DMS79 (cell line): Measurements from ENCODE around the gene PIWIL4.
"Not testable (repeated sequence)": the region's sequence is repeated elsewhere in the genome, so short reads cannot be mapped to it uniquely, and the experiment has no call there.

Experiments used
- DNase-seq: peaks from one replicate; lab custom pipeline; 2025; lab: John Stamatoyannopoulos, UW

Gene PIWIL4

GRCh38 chr11:94638902-94639373 lies 71.8 kb downstream of the PIWIL4 start:
- no peak for DNase-seq

GRCh38 chr11:94639901-94640721 lies 72.9 kb downstream of the PIWIL4 start:
- no peak for DNase-seq

GRCh38 chr11:94641167-94641761 lies 74.1 kb downstream of the PIWIL4 start:
- DNase-seq = no peak

DNA sequence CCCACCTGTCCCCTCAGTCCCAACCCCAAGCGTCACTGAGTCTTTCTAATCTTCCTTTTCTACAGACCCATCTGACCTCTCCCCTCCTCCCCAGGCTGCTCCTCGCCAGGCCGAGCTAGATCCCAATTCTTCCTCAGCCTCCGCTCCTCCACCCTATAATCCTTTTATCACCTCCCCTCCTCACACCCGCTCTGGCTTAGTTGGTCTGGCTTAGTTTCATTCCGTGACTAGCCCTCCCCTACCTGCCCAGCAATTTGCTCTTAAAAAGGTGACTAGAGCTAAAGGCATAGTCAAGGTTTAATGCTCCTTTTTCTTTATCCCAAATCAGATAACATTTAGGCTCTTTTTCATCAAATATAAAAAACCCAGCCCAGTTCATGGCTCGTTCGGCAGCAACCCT lies 76.0 kb downstream of the PIWIL4 start:
- DNase-seq = not testable (repeated sequence)

GRCh38 chr11:94647926-94648325 lies 80.8 kb downstream of the PIWIL4 start:
- DNase-seq = no peak

DNA sequence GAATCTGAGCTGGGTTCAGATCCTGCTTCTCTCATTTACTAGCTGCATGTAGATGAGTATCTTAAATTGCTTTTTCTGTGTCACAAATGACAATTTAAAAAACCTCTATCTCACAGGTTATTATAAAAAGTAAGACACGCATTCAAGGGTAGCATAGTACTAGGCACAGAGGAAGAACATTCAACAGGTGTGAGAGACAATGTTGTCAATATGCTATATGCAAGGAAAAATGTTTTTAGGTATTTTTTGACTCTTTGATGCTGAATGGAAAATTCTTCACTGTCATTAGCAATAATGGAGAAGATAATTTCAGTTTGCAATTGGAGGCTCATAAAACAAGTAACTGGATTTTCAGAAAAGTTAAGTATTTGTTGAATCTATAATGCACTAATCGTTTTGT lies 81.6 kb downstream of the PIWIL4 start:
- DNase-seq = no peak

- DNase-seq = no peak
Observed at GRCh38 chr11:94649254-94649653, 82.1 kb downstream of the PIWIL4 start.

GRCh38 chr11:94649964-94650623 lies 82.9 kb downstream of the PIWIL4 start:
- DNase-seq = no peak

DNA sequence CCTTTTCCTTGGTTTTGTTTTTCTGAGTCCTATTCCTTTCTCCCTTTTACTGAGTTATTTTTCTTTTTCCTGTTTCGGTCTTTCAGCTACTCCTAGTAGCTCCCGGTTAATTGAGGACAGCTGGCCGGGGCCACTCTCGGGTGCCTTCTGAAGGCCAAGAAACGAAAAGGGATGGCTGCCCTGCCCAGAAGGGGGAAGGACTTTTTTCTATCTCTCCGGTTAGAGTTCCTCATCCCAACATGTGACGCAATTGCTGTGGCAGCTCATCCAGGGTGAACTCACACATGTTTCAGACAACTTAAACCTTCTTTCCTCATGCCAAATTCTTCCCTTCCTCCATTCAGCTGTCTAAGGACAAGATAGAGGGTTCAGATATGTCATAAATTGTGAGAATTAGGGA lies 83.6 kb downstream of the PIWIL4 start:
- no peak for DNase-seq

- no peak for DNase-seq
Observed at GRCh38 chr11:94652735-94653284, 85.6 kb downstream of the PIWIL4 start.

- no peak for DNase-seq
Observed at GRCh38 chr11:94653561-94653960, 86.4 kb downstream of the PIWIL4 start.

GRCh38 chr11:94654201-94654600 lies 87.0 kb downstream of the PIWIL4 start:
- DNase-seq = no peak

GRCh38 chr11:94655291-94655690 lies 88.1 kb downstream of the PIWIL4 start:
- no peak for DNase-seq

- no peak for DNase-seq
Observed at GRCh38 chr11:94655956-94656355, 88.8 kb downstream of the PIWIL4 start.

- no peak for DNase-seq
Observed at GRCh38 chr11:94656968-94657367, 89.8 kb downstream of the PIWIL4 start.

DNA sequence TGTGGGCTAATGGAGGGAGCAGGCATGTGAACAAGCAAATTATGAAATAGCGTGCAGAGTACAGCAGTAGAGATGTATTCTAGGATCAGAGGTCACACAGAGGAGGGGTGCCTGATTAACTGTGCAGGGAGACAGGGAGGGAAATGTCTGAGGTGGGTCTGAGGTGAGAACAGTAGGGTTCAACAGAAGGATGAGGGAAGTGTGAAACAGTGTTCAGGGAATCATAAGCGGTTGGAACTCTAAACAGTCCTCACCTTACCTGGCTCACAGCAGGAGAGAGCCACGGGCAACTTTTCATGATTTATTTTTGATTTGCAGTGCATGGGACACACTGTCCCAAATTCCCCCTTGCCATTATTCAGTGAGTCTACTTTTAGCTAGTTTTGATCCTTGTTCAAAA lies 90.5 kb downstream of the PIWIL4 start:
- DNase-seq = no peak

GRCh38 chr11:94658386-94658785 lies 91.2 kb downstream of the PIWIL4 start:
- DNase-seq = peak; percentile 91

DNA sequence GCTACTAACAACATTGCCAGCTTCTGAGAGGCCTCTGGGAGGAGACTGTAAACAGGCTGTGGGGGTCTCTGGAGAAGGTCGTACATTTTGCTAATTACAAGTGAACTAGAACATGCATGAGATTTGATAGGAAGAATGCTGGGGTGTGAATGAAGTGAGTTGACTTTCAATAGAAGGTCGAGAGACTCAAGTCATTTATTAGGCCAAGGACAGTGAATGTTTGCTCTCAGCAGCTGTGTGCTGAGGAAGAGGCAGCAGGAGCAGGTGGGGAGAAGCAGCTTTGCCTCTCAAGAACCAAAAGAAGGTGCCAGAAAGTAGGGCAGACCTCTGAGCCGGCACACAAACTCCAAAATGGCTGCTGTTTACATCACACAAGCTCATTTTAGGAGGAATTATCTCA lies 91.7 kb downstream of the PIWIL4 start:
- DNase-seq = peak; percentile 95

DNA sequence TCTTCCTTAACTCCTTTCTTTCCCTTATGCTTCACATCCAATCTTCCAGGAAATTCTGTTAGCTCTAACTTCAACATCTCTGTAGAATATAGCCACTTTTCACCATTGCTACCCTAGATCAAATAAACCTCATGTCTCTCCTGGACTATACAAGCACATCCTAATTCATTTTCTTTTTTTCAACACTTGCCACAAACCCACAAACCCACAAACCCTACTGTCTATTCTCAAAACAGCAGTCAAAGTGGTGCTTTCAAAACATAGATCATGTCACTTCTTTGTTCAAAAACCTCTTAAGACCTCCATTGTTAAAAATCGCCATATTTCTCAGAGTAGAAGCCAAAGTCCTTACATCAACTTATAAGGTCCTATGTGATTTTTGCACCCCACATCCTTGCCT lies 94.3 kb downstream of the PIWIL4 start:
- DNase-seq = no peak

- DNase-seq = no peak
Observed at GRCh38 chr11:94662065-94662779, 95.1 kb downstream of the PIWIL4 start.

GRCh38 chr11:94662846-94663390 lies 95.8 kb downstream of the PIWIL4 start:
- DNase-seq = no peak

GRCh38 chr11:94664346-94664745 lies 97.2 kb downstream of the PIWIL4 start:
- DNase-seq = no peak
